ENCODE data around the gene NKRF.
"Not testable (repeated sequence)": the region's sequence is repeated elsewhere in the genome, so short reads cannot be mapped to it uniquely, and the experiment has no call there.

NKRF gene

DNA sequence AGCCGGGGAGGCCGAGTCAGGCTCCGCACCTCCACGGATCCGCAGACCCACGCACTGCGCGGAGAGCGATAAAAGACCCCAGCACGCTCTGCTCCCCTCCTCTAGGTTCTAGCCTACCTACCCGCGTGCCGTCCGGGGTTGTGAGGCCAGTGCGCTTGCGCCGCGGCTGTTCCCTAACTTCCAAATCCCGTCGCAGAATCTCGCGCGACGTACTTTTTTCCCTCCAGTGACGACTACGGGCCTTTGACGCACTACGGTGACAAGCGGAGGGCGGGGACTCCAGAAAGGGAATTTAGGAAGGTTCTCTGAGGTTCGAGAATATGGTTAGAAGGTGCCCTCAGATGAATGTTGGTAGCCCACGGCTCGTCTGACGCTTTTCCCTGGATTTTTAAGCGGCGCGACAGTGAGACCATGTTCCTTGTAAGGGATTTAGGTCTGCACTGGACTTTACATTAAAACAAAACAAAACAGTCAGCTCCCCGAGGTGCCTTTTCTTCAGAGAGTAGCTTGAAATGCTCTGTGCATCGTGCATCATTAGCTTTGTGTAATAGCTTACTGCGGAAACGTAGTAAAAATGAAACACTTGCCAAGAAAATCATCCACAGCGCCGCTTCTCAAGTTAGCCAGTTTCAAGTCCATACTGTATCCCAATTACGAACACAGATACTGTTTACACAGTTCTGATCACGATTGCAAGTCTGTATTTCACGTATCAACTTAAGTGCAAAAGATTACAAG is at the start of gene NKRF:
Gene NKRF (minus strand): TSS at position 145 of the 738 bp plus-strand sequence.
- DNase-seq, result peak; percentile 49

- no peak for DNase-seq
Measured at GRCh38 chrX:119655125-119655524, 48.9 kb upstream of the NKRF start.

- DNase-seq, result no peak
Measured at GRCh38 chrX:119654112-119654531, 47.9 kb upstream of the NKRF start.

GRCh38 chrX:119648421-119648775 is 42.2 kb upstream of the NKRF start:
- no peak for DNase-seq

GRCh38 chrX:119647552-119648420 is 41.6 kb upstream of the NKRF start:
- DNase-seq, result no peak

GRCh38 chrX:119647089-119647488 is 40.9 kb upstream of the NKRF start:
- no peak for DNase-seq

GRCh38 chrX:119646515-119646914 is 40.3 kb upstream of the NKRF start:
- DNase-seq, result no peak

DNA sequence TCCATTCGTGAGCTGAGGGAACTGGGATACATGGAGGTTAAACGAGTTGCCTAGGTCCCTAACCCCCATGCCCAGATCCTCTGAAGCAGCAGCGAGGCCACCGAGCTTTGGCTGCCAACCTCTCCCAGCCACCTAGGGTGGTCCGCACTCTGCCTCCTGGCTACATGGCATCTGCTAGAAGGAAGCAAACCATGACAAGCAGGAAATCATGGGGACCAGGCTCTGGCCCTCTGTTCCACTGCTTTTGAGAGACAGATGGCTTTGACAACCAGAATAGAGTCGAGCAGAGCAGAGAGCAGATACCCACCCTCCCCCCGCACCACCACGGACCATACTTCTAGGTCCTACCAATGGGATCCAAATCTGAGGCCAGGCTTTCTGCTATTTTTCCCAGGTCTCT is 37.5 kb upstream of the NKRF start:
- DNase-seq, result no peak

DNA sequence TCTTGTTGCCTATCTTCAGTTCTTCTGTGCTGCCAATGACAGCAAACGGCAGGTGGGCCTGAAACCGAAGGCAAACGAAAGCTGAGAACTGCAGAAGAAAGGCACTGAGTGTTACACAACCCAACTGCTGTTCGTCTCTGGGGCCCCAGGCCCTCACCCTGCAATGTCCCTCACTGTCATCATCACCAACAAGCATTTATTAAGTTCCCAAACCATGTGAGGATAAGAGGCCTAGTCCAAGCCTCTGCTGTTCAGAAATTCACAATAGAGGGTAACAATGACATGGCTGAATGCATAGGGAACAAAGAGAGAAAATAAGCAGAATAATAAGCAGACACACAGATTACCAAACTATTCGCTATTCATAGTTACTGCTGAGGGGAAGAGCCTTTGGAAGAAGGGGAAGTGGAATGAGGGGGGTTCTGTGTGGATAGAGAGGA is 34.5 kb upstream of the NKRF start:
- peak; percentile 13 for DNase-seq

DNA sequence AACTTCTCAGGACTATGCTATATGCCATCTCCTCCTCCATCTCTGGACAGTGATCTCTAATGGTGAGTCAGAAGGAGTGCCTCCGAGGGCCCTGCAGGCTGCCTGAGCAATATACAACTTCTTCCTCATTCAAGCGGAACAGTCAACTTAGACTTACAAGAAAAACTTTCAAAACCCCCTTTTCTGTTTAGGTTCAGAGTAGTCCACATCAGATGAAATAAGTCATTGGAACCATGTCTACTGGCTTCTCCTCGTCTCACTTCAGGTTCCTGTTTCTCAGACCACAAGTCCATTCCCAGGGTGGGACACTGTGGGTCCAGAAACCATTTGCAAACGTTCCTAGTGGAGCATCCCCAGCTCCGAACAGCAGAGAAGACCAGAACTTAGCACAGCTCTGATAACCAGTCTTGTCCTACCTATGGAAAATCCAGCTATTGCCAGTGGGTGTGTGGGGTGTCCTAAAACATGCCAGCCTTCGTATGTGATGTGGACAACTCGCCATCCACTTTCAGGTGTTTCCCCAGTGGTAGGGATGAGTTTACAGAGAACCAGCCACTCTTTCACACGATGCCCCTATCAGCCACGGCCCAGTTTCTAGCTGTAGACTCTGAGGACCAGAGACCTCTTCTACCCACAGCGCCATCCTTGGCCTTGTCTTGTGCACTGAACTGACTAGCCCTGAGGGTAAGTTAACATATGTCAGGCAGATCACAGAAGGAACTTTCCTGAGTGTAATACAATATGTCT is 32.7 kb upstream of the NKRF start:
- peak; percentile 11 for DNase-seq

- not testable (repeated sequence) for DNase-seq
Measured at GRCh38 chrX:119637421-119637820, 31.2 kb upstream of the NKRF start.

DNA sequence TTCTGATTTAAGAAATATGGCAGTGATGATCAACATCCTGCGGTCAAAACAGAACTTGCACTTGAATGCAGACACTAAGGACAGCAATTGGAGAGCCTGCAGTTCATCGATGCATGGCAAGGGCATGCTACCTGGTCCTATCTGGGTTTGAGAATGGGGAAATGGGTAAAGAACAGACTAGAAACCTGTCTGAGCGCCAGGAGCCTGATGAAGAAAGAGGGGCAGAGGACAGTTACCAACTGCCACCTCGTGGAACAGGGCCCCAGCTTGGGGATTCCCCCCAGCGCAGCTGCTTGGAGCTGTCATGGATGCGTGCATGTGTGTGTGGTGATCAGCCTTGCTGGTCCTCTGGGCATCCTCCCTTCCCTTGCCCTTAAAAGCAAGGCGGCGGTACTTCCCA is 30.2 kb upstream of the NKRF start:
- DNase-seq, result no peak

DNA sequence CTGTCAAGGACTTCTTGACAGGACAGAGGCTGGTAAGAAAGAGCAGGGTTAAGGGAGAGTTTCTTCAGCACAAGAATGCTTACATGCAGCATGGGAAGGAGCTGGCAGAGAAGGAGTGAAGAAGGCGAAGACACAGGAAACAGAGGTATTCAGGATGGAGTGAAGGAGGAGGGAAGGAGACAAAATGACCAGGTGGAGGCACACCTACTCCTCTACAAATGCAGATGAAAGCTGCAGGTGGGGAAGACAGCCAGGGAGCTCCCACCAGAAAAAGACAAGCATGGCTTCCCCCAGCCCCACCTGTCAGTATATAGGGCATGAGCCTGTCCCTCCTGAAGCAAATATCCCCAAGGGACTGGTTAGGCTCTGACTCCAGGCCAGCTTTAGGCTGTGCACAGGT is 29.6 kb upstream of the NKRF start:
- DNase-seq, result no peak

- no peak for DNase-seq
Measured at GRCh38 chrX:119635179-119635578, 29.0 kb upstream of the NKRF start.

- DNase-seq, result no peak
Measured at GRCh38 chrX:119625843-119626242, 19.6 kb upstream of the NKRF start.

DNA sequence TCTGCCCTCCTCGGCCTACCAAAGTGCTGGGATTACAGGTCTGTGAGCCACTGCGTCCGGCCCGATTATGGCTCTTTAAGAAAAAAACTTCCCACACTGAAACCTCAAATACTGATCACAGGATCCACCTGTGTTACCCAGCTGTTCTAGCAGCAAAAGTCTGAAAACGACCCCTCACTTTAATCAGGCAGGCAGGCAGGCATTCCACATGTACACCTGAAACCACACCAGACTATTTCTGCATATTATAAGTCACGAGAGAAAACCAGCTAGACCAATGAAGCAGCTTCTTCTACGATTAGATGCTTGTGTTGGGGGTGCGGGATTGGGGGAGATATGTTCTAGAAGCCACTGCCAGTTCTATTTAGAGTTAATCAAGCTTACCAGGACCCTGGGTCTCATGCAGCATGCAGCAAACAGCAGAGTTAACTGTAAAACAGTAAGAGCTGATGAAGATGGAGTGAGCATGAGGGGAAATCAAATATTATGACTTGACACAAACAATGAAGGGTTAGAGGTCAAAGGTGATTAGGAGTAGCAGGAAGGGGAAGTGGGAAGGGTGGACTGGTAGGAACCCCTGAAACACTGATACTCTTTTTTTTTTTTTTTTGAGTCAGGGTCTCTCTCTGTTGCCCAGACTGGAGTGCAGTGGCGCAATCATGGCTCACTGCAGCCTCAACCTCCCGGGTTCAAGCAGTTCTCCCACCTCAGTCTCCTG is 18.9 kb upstream of the NKRF start:
- no peak for DNase-seq

- no peak for DNase-seq
Measured at GRCh38 chrX:119624417-119624816, 18.2 kb upstream of the NKRF start.

DNA sequence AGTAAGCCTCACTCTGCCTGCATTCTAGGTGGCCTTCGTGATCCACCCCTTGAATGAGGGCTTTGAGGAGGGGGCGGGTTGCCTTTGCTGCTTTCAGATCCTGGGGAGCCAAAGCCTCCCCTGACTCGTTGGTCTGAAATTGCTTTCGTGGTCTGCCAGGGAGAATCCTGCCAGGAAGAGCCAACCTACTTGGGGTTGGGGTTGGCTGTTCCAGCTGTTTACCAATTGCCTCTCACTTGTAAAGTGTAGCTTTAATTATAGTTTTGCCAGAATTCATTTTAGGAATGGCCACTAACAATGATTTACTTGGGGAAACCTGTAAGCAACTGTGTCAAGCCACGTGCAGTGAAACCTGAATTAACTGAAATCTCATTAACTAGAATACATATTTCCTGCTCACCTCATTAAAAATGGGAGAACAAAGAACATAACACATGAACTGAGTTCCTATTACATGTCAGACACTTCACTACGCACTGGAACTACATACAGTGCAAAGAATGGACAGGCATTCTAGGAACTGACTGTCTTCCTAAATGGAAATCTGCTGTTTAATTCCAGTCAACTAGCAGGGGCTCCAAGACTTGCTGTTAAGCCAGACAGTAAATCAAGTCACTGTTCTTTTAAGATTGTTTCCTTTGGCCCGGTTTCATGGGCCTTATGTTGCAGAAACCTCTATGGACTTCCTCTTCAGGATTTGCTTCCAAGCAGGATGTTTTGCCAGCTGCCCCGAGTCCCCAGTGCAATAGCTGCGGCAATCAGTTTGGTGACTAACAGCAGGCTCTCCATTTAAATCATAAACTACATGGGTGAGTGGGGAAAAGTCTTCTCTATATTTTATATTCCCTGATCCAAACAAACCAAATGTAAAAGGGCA is 16.4 kb upstream of the NKRF start:
- DNase-seq, result no peak

- DNase-seq, result no peak
Measured at GRCh38 chrX:119618439-119618838, 12.2 kb upstream of the NKRF start.

GRCh38 chrX:119617517-119618164 is 11.4 kb upstream of the NKRF start:
- no peak for DNase-seq

GRCh38 chrX:119614776-119615175 is 8.6 kb upstream of the NKRF start:
- DNase-seq, result no peak
